Heart right ventricle (tissue), 16 donors: ENCODE results near the gene AGPAT2. TPM values are rescaled to one million over a fixed set of nuclear protein-coding genes. Genes with fewer than 3 reads are reported as not detected.

Experiments
- ATAC-seq, 8 donors: fragments of 200-7000 bp; cut with Tn5 transposase; one replicate each; pipeline ENCODE4 v1.9.1; 2020; ENCODE audit warnings: mild to moderate bottlenecking in 8 of 8, moderate library complexity in 8 of 8, moderate number of reproducible peaks in 1 of 8
- DNase-seq, 2 donors: peaks; one replicate each; pipeline ENCODE4 v3.0.0-alpha.2; 2020
- H3K27ac ChIP-seq, 10 donors: fragments of 200-600 bp; sonication (generic) in 2 of 10; one replicate each; pipeline versions ENCODE4 v1.5.0 to v1.8.0; 2020 to 2022; ENCODE audit warnings: mild to moderate bottlenecking in 3 of 10
- H3K27me3 ChIP-seq, 7 donors: fragments of 200-600 bp; one replicate each; pipeline ENCODE4 v1.8.0; 2021 to 2022; ENCODE audit warnings: mild to moderate bottlenecking in 2 of 7
- H3K36me3 ChIP-seq, 9 donors: fragments of 200-600 bp; sonication (generic) in 1 of 9; one replicate each; pipeline versions ENCODE4 v1.5.0 to v1.8.0; 2020 to 2022; ENCODE audit warnings: mild to moderate bottlenecking in 2 of 9
- H3K4me1 ChIP-seq, 9 donors: fragments of 200-600 bp; sonication (generic) in 1 of 9; one replicate each; pipeline versions ENCODE4 v1.5.0 to v1.8.0; 2020 to 2022; ENCODE audit warnings: mild to moderate bottlenecking in 4 of 9
- H3K4me3 ChIP-seq, 10 donors: fragments of 200-600 bp; sonication (generic) in 2 of 10; one replicate each; pipeline versions ENCODE4 v1.5.0 to v1.8.0; 2020 to 2022; ENCODE audit warnings: mild to moderate bottlenecking in 7 of 10, moderate library complexity in 2 of 10
- H3K9me3 ChIP-seq, 11 donors: fragments of 200-600 bp in 10 of 11; sonication (generic) in 2 of 11; one replicate each; pipeline versions ENCODE4 v1.5.0 to v1.8.0; 2013 to 2022; ENCODE audit warnings: mild to moderate bottlenecking in 2 of 11, control low read depth in 1 of 11, moderate library complexity in 1 of 11
- CTCF ChIP-seq, 9 donors: fragments of 200-600 bp; sonication (generic) in 2 of 9; IDR thresholded peaks; one replicate each; pipeline versions ENCODE4 v1.5.0 to v1.8.0; 2021 to 2022; ENCODE audit warnings: antibody characterized with exemption in 9 of 9, mild to moderate bottlenecking in 5 of 9, moderate library complexity in 1 of 9
- WGBS, 2 donors: extraction: QIAGEN DNeasy Blood & Tissue Kit; methylation state at CpG; one replicate each; pipeline ENCODE4 v1.1.7; 2013; ENCODE audit warnings: inconsistent platforms in 1 of 2; 5-methylcytosine and 5-hydroxymethylcytosine counted together
- intact Hi-C, 10 donors: fragments of 100-400 bp; cut with DNase I; formaldehyde crosslinking; loops; one replicate each; pipeline versions ENCODE4 v1.11.1 to v1.14.2; 2022
- polyA plus RNA-seq, 2 donors: library from polyadenylated mRNA; stranded (reverse); fragments of 200-250 nt; gene quantifications; one replicate each; pipeline ENCODE4 v1.2.3, GENCODE V29; 2013
- total RNA-seq, 10 donors: library from RNA; stranded (reverse); fragmentation: NEBNext Ultra II Directional in 3 of 10; extraction: Animal tissue kit (Norgen Biotek cat#: 25700) in 3 of 10; gene quantifications; one replicate each; pipeline versions ENCODE4 v1.2.1 to v1.2.4, GENCODE V29; 2021 to 2023
- donor health status: Arrhythmogenic right ventricular cardiomyopathy.
- donor health status: ischemic (EF 13 %, LVEDD 7.1; RV severe dilation, severe dysfunction).
- donor health status: healthy with polysubstance abuse.
- donor health status: DM: no; HTN: yes; CAD: no.
- donor health status: DM: no; HTN: no; CAD: no.
- donor health status: ischemic (EF 25% LVEDD 6.9; RV normal size, moderate dysfunction).
- donor health status: ischemic (EF 25% LVEDD 5.7; RV mildly dilated, moderate dysfunction).
- donor health status: healthy.
- donor health status: DM: yes; HTN: yes; CAD: no.
- donor health status: Ischemic cardiomyopathy.
- donor health status: ischemic (EF 35%, LVEDD 5.7; RV mildly dilated, moderate dysfunction).
- donor health status: nonischemic (EF 11% LVEDD 7.7; RV severe dilation, severe dysfunction).
- donor health status: DM: yes; HTN: yes; CAD: no.
- donor health status: PGD.
- donor health status: ischemic (EF 29% LVEDD 5.4; RV normal size, mild dysfunction).
- donor health status: nonischemic (EF 23%, LVEDD 6.1; RV moderate dilation, normal function).

Gene AGPAT2
- total and polyA plus RNA-seq, 12 donors, result 48.1 to 195 (median 61.5) TPM

GRCh38 chr9:136645903-136646754, 41.1 kb downstream of the AGPAT2 start:
- ATAC-seq, result peak; percentile 50 to 77 (median 68)
- Histone ChIP-seq H3K4me3 (peak overlapping the region; percentile 24 to 66 (median 54)), H3K27ac (peak overlapping the region; percentile 90 to 97 (median 95)), H3K36me3 (no peaks in the 10 kb centered on the region), H3K4me1 (peaks cover 16 to 83% (median 54%) of the 10 kb centered on the region in 9 donors), H3K9me3 (no peaks in the 10 kb centered on the region), H3K27me3 (peaks cover 0 to 43% (median 0%) of the 10 kb centered on the region in 7 donors)
- intact Hi-C loops, result loop anchor here in 6 of 10 donors (1.0 to 10.0 kb wide), 4 partner anchors 10 to 49 kb away; partner anchors contain the start of gene EGFL7 (in 5 of the 6)
- peak; percentile 86 to 87 for DNase-seq
- WGBS, 2 donors, result 25 to 30% methylated on average over 38 to 40 of the region's 40 CpGs
- peak in 4 of 9 donors; percentile 28 to 45 (median 34) for TF ChIP-seq CTCF (IDR thresholded peaks at IDR 0.05)

- peak overlapping the region; percentile 90 to 97 (median 95) for H3K27ac ChIP-seq
- ATAC-seq, result peak in 4 of 8 donors; percentile 0 to 9 (median 1)
Measured at GRCh38 chr9:136645352-136645902, 41.8 kb downstream of the AGPAT2 start.

GRCh38 chr9:136644593-136645351, 42.5 kb downstream of the AGPAT2 start:
- ATAC-seq (peak; percentile 43 to 85 (median 64)), DNase-seq (peak; percentile 81 to 92)
- intact Hi-C loops, result loop anchor here in 6 of 10 donors (2.0 to 10.0 kb wide), 3 partner anchors 18 to 50 kb away; partner anchors contain the start of gene EGFL7 (in 4 of the 6)
- Histone ChIP-seq H3K27ac (peak overlapping the region; percentile 90 to 97 (median 95)), H3K27me3 (peaks cover 0 to 43% (median 0%) of the 10 kb centered on the region in 7 donors), H3K9me3 (no peaks in the 10 kb centered on the region), H3K4me3 (peak overlapping the region in 9 of 10 donors; percentile 36 to 66 (median 54)), H3K4me1 (peaks cover 16 to 96% (median 66%) of the 10 kb centered on the region in 9 donors), H3K36me3 (no peaks in the 10 kb centered on the region)
- peak; percentile 83 to 93 (median 89) for TF ChIP-seq CTCF (IDR thresholded peaks at IDR 0.05)
- WGBS, 2 donors, result 14 to 25% methylated on average over 20 to 30 of the region's 30 CpGs

More at GRCh38 chr9:136645352-136645902, 41.8 kb downstream of the AGPAT2 start:
- 59 to 62% methylated on average over 18 of the region's 18 CpGs for WGBS, 2 donors
- H3K36me3 ChIP-seq, result no peaks in the 10 kb centered on the region
- H3K27me3 ChIP-seq, result peaks cover 0 to 43% (median 0%) of the 10 kb centered on the region in 7 donors
- DNase-seq, result peak in 1 of 2 donors; percentile 17
- no peaks in the 10 kb centered on the region for H3K9me3 ChIP-seq
- H3K4me1 ChIP-seq, result peaks cover 16 to 90% (median 61%) of the 10 kb centered on the region in 9 donors
- intact Hi-C loops, result loop anchor here in 5 of 10 donors (2.0 to 10.0 kb wide), 2 partner anchors 17 to 49 kb away; partner anchors contain the start of gene EGFL7 (in 4 of the 5)
- no peak for TF ChIP-seq CTCF (IDR thresholded peaks at IDR 0.05)
- peak overlapping the region in 9 of 10 donors; percentile 36 to 66 (median 54) for H3K4me3 ChIP-seq
